Loucy (cell line): Measurements from ENCODE around the gene NACAD.

Experiments
- EZH2phosphoT487 ChIP-seq: fragments of 200-600 bp; IDR thresholded peaks from 2 replicates; pipeline ENCODE4 v1.6.1; 2018; ENCODE audit warnings: antibody characterized with exemption, mild to moderate bottlenecking, moderate library complexity, borderline replicate concordance
- TF ChIP-seq, protein P1 (sequence below): fragments of 200-600 bp; sonication (generic); conservative IDR thresholded peaks from 2 replicates; pipeline ENCODE4 v1.5.1; 2014; ENCODE audit warnings: mild to moderate bottlenecking, antibody characterized with exemption, low read length

DNA sequence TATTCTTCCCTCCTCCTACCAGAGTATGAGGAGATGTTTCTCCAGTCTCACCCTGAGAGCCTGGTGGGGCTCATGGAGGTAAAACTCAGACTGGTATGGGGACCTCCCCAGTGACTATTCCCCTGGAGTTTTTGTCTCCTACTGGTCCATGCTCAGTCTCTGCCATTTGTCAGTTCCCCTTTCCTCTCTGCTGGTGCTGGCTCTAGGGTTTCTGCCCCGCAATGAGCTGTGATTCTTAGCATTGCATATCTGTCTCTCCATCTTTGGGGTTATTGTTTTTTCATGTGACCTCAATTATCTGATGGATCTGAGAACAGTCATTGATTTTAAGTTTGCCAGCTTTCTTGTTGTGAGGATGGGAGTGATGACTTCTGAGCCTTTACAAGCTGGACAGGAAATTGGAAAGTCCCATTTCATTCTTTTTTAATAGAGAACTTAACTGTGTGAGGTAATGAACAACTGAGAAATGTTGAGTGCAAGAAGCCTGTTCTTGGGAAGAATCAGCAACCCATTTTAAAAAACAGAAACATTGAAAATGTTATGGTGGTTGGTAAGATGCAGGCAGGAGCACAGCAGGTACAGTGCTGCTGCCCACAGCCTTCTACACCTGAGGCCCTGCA is 26.9 kb downstream of the NACAD start:
- TF ChIP-seq, protein P1, sequence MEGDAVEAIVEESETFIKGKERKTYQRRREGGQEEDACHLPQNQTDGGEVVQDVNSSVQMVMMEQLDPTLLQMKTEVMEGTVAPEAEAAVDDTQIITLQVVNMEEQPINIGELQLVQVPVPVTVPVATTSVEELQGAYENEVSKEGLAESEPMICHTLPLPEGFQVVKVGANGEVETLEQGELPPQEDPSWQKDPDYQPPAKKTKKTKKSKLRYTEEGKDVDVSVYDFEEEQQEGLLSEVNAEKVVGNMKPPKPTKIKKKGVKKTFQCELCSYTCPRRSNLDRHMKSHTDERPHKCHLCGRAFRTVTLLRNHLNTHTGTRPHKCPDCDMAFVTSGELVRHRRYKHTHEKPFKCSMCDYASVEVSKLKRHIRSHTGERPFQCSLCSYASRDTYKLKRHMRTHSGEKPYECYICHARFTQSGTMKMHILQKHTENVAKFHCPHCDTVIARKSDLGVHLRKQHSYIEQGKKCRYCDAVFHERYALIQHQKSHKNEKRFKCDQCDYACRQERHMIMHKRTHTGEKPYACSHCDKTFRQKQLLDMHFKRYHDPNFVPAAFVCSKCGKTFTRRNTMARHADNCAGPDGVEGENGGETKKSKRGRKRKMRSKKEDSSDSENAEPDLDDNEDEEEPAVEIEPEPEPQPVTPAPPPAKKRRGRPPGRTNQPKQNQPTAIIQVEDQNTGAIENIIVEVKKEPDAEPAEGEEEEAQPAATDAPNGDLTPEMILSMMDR: no peak
- TF ChIP-seq EZH2phosphoT487: no peak
